ENCODE results near the gene CSNK1E.

The CSNK1E gene

GRCh38 chr22:38249803-38250642 lies 67.2 kb downstream of the CSNK1E start:
- DNase-seq (ENCODE audit: low read depth) = no peak

- no peak for DNase-seq (ENCODE audit: low read depth)
These were observed 67.9 kb downstream of the CSNK1E start for GRCh38 chr22:38249301-38249700.

- no peak for DNase-seq (ENCODE audit: low read depth)
These were observed 69.0 kb downstream of the CSNK1E start for GRCh38 chr22:38248280-38248679.

GRCh38 chr22:38247713-38248112 lies 69.5 kb downstream of the CSNK1E start:
- DNase-seq (ENCODE audit: low read depth) = no peak

GRCh38 chr22:38246692-38247091 lies 70.5 kb downstream of the CSNK1E start:
- no peak for DNase-seq (ENCODE audit: low read depth)

- DNase-seq (ENCODE audit: low read depth) = no peak
These were observed 71.1 kb downstream of the CSNK1E start for GRCh38 chr22:38246046-38246658.

GRCh38 chr22:38244106-38244505 lies 73.1 kb downstream of the CSNK1E start:
- no peak for DNase-seq (ENCODE audit: low read depth)

GRCh38 chr22:38243007-38243765 lies 74.0 kb downstream of the CSNK1E start:
- no peak for DNase-seq (ENCODE audit: low read depth)

GRCh38 chr22:38240734-38241252 lies 76.4 kb downstream of the CSNK1E start:
- no peak for DNase-seq (ENCODE audit: low read depth)
